ENCODE results near the gene MOB1B.

The MOB1B gene

DNA sequence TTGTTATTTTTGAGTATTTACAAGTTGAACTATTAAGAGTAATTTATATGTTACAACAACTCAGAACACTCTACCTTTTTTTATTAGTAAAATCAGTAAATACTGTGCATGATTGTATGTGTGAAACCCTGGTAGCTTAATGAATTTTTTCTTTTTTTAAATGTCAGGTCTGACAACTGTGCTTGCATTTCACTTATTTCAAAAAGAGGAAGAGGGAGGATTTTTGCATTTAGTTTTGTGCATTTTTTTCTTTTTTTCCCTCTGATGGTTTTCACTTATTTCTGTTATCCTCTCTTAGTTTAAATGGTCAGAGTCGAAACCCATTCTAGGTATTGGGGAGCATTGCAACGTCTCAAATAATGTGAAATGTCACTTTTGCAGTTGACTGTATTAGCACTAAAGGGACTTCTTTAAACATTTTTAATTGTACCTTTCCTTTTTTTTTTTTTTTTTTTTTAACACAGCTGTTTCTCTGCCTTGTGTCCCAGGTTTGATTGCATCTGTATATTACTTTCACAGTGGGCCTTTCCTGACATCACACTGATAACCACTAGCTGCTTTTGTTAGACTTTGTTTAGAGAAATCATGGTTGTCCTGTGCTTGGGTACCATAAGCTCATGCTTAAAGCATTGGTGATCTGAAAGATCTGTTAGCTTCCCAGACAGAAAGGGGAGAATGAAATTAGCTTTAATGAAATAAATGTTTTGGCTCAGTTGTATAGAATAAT lies 28.5 kb downstream of the MOB1B start:
- ATAC-seq, result peak; percentile 47; the same call in 2 of the 3 replicates
- TF ChIP-seq BACH2 (CRISPR knock-in tag; IDR thresholded peaks at IDR 0.05; ENCODE audit: borderline replicate concordance) (no peak), SNAI2 (CRISPR knock-in tag; IDR thresholded peaks at IDR 0.05) (no peak), GLIS3 (CRISPR knock-in tag; IDR thresholded peaks at IDR 0.05) (no peak), ZNF70 (CRISPR knock-in tag; IDR thresholded peaks at IDR 0.05) (no peak)
- TF ChIP-seq, protein P1, sequence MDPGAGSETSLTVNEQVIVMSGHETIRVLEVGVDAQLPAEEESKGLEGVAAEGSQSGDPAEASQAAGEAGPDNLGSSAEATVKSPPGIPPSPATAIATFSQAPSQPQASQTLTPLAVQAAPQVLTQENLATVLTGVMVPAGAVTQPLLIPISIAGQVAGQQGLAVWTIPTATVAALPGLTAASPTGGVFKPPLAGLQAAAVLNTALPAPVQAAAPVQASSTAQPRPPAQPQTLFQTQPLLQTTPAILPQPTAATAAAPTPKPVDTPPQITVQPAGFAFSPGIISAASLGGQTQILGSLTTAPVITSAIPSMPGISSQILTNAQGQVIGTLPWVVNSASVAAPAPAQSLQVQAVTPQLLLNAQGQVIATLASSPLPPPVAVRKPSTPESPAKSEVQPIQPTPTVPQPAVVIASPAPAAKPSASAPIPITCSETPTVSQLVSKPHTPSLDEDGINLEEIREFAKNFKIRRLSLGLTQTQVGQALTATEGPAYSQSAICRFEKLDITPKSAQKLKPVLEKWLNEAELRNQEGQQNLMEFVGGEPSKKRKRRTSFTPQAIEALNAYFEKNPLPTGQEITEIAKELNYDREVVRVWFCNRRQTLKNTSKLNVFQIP (CRISPR knock-in tag; IDR thresholded peaks at IDR 0.05; ENCODE audit: borderline replicate concordance, low read depth), result no peak

DNA sequence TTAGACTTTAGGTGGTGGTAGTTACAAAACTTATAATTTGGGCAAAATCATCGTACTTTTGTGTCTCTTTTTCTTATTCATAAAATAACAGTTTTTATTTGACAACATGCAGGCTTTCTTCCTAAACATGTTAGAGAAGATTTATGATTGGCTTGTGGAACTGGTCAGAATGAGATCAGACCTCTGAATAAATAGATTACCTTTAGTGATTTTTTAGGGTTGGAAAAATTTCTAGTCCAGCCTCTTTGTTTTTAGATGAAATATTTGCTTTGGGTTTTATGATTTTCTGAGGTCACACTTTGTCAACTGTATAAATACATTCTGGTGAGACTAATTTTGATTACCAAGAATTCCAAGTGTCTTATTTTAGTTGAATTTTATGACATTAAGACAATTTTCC lies 29.2 kb downstream of the MOB1B start:
- TF ChIP-seq TCF4 (CRISPR knock-in tag; IDR thresholded peaks at IDR 0.05; ENCODE audit: borderline replicate concordance) (no peak), ESRRG (CRISPR knock-in tag; IDR thresholded peaks at IDR 0.05) (no peak), BACH2 (CRISPR knock-in tag; IDR thresholded peaks at IDR 0.05; ENCODE audit: borderline replicate concordance) (no peak), ZC3H10 (CRISPR knock-in tag; IDR thresholded peaks at IDR 0.05) (no peak)
- no peak for ATAC-seq

DNA sequence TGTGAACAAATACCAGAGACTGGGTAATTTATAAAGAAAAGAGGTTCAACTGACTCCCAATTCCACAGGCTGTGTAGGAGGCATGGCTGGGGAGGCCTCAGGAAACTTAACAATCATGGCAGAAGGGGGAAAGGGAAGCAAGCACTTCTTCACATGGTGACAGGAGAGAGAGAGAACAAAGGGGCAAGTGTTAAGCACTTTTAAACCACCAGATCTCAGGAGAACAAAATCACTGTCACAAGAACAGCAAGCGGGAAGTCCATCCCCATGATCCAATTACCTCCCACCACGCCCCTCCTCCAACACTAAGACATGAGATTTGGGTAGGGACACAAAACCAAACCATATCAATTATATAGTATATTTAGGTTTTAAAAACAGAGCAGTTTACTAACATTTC lies 30.8 kb downstream of the MOB1B start:
- ATAC-seq, result no peak
- TF ChIP-seq SNAI2 (CRISPR knock-in tag; IDR thresholded peaks at IDR 0.05) (no peak), ISL1 (CRISPR knock-in tag; IDR thresholded peaks at IDR 0.05) (no peak), TCF4 (CRISPR knock-in tag; IDR thresholded peaks at IDR 0.05; ENCODE audit: borderline replicate concordance) (no peak), RARB (CRISPR knock-in tag; IDR thresholded peaks at IDR 0.05) (no peak), OSR1 (CRISPR knock-in tag; IDR thresholded peaks at IDR 0.05) (no peak), PPARA (CRISPR knock-in tag; IDR thresholded peaks at IDR 0.05; ENCODE audit: borderline replicate concordance) (no peak), ZFP30 (CRISPR knock-in tag; IDR thresholded peaks at IDR 0.05) (no peak), ZNF565 (CRISPR knock-in tag; conservative IDR thresholded peaks at IDR 0.05; ENCODE audit: low read depth) (no peak), GLIS3 (CRISPR knock-in tag; IDR thresholded peaks at IDR 0.05) (no peak), ZFP3 (CRISPR knock-in tag; IDR thresholded peaks at IDR 0.05) (no peak), BACH2 (CRISPR knock-in tag; IDR thresholded peaks at IDR 0.05; ENCODE audit: borderline replicate concordance) (no peak)
- TF ChIP-seq, protein P2, sequence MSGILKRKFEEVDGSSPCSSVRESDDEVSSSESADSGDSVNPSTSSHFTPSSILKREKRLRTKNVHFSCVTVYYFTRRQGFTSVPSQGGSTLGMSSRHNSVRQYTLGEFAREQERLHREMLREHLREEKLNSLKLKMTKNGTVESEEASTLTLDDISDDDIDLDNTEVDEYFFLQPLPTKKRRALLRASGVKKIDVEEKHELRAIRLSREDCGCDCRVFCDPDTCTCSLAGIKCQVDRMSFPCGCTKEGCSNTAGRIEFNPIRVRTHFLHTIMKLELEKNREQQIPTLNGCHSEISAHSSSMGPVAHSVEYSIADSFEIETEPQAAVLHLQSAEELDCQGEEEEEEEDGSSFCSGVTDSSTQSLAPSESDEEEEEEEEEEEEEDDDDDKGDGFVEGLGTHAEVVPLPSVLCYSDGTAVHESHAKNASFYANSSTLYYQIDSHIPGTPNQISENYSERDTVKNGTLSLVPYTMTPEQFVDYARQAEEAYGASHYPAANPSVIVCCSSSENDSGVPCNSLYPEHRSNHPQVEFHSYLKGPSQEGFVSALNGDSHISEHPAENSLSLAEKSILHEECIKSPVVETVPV (CRISPR knock-in tag; IDR thresholded peaks at IDR 0.05), result no peak
- TF ChIP-seq, protein P3, sequence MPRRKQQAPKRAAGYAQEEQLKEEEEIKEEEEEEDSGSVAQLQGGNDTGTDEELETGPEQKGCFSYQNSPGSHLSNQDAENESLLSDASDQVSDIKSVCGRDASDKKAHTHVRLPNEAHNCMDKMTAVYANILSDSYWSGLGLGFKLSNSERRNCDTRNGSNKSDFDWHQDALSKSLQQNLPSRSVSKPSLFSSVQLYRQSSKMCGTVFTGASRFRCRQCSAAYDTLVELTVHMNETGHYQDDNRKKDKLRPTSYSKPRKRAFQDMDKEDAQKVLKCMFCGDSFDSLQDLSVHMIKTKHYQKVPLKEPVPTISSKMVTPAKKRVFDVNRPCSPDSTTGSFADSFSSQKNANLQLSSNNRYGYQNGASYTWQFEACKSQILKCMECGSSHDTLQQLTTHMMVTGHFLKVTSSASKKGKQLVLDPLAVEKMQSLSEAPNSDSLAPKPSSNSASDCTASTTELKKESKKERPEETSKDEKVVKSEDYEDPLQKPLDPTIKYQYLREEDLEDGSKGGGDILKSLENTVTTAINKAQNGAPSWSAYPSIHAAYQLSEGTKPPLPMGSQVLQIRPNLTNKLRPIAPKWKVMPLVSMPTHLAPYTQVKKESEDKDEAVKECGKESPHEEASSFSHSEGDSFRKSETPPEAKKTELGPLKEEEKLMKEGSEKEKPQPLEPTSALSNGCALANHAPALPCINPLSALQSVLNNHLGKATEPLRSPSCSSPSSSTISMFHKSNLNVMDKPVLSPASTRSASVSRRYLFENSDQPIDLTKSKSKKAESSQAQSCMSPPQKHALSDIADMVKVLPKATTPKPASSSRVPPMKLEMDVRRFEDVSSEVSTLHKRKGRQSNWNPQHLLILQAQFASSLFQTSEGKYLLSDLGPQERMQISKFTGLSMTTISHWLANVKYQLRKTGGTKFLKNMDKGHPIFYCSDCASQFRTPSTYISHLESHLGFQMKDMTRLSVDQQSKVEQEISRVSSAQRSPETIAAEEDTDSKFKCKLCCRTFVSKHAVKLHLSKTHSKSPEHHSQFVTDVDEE (CRISPR knock-in tag; IDR thresholded peaks at IDR 0.05), result no peak
- TF ChIP-seq, protein P4, sequence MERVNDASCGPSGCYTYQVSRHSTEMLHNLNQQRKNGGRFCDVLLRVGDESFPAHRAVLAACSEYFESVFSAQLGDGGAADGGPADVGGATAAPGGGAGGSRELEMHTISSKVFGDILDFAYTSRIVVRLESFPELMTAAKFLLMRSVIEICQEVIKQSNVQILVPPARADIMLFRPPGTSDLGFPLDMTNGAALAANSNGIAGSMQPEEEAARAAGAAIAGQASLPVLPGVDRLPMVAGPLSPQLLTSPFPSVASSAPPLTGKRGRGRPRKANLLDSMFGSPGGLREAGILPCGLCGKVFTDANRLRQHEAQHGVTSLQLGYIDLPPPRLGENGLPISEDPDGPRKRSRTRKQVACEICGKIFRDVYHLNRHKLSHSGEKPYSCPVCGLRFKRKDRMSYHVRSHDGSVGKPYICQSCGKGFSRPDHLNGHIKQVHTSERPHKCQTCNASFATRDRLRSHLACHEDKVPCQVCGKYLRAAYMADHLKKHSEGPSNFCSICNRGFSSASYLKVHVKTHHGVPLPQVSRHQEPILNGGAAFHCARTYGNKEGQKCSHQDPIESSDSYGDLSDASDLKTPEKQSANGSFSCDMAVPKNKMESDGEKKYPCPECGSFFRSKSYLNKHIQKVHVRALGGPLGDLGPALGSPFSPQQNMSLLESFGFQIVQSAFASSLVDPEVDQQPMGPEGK (CRISPR knock-in tag; IDR thresholded peaks at IDR 0.05; ENCODE audit: borderline replicate concordance), result no peak
- TF ChIP-seq, protein P1 (CRISPR knock-in tag; IDR thresholded peaks at IDR 0.05; ENCODE audit: borderline replicate concordance, low read depth), result no peak

Data from SK-N-SH treated with all-trans-retinoic acid at 6 μM for 48 hours (cell line).